HG03135 (cell line): ENCODE data around the gene UBE2I.

Experiments used
- ATAC-seq: cut with Tn5 transposase; IDR thresholded peaks from one replicate; pipeline ENCODE4 v1.9.1; 2021; ENCODE audit warnings: mild to moderate bottlenecking, moderate library complexity; ENCODE audit not compliant: unreplicated experiment

UBE2I gene

DNA sequence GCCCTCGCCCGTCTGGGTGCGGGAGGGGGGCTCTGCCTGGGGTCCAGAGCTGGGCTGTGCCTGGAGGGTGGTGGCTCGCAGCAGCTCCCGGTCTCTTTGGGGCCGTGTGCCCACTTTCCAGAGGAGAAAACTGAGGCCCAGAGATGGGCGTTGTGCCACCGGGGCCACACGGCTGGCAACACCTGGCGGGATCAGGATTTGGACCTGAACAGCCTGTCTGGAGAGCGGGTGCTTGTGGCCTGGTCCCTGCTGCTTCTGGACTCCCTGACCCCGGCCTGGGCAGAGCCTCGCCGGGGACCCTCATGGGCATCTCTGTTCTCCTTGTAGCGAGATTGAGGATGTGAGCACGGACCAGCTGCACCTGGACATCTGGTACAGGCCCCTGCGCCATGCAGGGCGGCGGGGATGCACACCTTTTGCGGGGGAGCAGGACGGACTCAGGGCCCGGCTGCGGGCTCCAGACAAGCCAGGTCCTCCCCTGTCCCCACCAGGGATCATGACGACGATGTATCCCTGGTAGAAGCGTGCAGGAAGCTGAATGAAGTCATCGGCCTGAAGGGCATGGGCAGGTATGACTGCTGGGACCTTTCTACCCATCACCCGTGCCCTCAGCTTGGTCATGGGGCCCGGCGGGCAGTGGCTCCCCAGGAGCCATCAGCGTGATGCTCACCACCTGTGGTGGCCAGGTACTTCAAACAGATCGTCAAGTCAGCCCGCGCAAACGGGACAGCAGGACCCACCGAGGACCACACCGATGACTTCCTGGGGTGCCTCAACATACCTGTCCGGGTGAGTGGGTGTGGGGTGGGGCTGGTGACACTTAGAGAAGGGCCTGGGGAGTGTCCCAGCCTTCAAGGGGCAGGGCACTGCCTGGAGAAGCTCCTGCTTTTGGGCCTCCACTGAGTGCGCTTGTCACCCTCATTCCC lies 32.3 kb downstream of the UBE2I start:
- no peak for ATAC-seq

DNA sequence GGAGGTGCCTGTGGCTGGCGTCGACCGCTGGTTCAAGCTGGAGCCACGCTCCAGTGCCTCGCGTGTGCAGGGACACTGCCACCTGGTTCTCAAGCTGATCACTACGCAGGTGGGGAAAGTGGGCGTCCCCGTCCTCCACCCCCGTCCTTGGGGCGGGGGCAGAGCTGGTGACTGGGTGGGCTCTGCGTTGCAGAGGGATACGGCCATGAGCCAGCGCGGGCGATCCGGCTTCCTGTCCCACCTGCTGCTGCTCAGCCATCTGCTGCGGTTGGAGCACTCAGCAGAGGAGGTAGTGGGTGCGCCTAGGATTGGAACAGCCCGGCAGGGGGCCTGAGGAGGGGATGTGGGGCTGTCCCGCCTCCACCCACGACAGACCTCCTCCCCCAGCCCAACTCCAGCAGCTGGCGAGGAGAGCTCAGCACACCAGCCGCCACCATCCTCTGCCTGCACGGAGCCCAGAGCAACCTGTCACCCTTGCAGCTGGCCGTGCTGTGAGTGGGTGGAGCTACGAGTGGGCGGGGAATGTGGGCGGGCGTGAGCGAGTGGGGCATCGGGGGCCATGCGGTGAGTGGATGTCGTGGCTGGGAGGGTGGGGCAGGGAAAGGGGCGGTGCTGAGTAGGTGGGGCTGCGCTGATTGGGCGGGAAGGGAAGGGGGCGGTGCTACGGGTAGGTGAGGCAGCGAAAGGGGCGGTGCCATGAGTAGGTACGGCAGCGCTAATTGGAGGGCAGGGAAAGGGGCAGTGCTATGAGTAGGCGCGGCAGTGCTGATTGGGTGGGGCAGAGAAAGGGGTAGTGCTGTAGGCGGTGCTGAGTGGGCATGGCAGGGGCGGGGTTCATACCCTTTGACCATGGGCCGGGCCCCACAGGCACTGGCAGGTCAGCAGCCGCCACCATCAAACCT lies 33.3 kb downstream of the UBE2I start:
- peak; percentile 76 for ATAC-seq

DNA sequence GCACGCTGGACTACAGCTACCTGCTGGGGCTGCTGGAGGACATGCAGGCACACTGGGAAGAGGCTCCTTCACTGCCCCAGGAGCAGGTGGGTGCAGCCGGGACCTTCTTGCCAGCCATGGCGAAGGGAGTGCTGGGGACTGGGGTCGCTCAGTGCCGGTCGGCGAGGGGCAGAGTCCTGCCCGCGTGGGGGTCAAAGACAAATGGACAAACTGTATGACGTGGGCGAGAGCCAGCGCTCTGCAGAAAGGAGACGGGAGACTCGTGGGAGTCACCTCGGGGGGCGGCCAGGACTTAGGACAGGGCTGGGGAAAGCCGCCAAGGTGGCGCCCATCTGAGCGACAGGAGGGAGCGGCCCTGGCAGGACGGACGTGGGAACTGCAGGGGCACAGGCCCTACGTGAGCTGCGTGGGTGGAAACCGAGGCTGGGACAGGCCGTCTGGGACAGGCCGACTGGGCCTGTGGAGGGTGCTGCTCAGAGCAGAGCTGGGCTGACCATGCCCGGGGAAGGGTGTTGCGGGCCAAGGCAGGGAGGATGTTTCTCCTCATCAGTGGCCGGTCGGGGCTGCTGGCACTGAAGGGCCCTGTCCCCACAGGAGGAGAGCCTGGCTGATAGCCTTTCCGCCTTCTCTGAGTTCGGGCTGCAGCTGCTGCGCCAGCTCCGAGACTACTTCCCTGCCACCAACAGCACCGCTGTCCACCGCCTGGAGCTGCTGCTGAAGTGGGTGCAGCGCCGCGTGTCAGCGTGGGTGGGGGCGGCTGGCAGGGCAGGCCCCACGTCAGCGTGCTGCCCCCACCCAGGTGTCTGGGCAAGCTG lies 34.2 kb downstream of the UBE2I start:
- ATAC-seq = no peak

DNA sequence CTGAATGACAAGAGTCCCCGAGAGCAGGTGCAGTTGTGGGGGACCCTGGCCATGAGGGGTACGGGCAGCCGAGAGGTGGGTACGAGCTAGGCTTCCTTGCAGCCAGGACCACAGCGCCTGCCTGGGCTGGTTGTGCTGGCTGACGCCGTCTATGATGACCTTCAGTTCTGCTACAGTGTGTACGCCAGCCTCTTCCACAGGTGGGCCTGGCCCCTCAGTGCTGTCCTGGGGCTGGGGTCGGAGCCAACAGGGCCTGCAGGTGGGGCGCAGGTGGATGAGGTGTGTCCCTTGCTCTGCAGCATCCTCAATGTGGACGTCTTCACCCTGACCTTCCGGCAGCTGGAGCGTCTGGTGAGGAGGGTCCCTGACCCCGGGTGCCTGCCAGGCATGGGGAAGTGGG lies 35.1 kb downstream of the UBE2I start:
- no peak for ATAC-seq

DNA sequence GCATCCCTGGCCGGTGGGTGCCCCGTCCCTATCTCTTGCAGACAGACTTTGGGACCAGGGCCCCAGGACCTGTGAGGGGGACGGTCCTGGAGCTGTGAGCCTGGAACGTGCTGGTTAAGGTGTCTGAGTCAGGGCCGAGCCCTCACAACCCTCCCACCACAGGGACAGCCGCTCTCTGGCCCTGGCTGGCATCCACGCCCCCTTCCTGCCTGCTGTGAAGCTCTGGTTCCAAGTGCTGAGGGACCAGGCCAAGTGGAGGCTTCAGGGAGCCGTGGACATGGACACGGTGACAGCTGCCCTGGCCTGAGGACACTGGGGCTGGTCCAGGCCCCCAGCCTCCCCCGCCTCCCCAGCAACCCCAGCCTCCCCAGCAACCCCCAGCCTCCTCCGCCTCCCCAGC lies 35.7 kb downstream of the UBE2I start:
- no peak for ATAC-seq

DNA sequence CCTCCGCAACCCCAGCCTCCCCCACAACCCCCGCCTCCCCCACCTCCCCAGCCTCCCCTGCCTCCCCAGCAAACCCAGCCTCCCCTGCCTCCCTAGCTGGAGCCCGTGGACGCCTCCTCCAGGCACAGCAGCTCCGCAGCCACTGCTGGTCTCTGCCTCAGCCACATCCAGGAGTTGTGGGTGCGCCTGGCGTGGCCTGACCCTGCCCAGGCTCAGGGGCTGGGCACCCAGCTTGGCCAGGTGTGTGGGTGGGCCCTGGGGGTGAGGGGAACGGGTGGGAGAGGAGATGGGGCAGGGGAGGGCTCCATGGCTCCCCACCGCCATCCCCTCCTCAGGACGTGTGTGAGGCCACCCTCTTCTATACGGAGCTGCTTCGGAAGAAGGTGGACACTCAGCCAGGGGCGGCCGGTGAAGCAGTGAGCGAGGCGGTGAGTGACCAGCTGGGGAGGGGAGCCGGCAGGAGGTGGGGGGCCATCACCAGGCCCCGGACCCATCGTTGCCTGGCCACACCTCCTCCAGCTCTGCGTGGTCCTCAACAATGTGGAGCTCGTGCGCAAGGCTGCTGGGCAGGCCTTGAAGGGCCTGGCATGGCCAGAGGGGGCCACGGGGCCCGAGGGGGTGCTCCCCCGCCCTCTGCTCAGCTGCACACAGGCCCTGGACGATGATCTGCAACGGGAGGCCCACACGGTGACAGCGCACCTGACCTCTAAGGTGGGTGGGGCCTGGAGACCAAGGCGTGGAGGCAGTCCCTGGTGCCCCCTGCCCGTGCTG lies 36.4 kb downstream of the UBE2I start:
- no peak for ATAC-seq

DNA sequence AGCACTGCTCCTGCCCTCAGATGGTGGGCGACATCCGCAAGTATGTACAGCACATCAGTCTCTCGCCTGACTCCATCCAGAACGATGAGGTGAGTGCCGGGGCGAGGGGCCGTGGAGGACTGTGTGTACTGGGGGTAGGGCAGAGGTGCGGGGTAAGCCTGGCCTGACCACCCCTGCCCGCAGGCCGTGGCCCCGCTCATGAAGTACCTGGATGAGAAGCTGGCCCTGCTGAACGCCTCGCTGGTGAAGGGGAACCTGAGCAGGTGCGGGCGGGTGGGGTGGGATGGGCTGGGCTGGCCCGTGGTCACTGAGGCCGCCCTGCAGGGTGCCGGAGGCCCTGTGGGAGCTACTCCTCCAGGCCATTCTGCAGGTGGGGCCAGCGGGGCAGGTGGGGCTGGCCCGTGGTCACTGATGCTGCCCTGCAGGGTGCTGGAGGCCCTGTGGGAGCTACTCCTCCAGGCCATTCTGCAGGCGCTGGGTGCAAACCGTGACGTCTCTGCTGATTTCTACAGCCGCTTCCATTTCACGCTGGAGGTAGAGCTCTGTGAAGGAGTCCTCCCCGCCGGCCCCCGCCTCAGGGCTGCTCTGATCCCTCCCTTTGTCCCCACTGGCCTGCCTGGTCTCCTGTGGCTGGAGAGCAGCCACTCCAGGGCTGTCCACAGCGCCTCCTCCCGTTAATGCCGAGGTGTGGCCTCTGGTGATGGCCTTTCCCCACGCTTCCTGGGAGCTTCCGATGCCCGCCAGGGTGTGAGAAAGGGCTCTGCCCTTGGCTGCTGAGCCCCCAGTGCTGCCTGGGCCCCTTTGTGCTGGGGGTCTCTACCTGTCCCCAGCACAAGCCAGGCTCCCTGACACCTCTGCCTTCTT lies 37.2 kb downstream of the UBE2I start:
- ATAC-seq = no peak

DNA sequence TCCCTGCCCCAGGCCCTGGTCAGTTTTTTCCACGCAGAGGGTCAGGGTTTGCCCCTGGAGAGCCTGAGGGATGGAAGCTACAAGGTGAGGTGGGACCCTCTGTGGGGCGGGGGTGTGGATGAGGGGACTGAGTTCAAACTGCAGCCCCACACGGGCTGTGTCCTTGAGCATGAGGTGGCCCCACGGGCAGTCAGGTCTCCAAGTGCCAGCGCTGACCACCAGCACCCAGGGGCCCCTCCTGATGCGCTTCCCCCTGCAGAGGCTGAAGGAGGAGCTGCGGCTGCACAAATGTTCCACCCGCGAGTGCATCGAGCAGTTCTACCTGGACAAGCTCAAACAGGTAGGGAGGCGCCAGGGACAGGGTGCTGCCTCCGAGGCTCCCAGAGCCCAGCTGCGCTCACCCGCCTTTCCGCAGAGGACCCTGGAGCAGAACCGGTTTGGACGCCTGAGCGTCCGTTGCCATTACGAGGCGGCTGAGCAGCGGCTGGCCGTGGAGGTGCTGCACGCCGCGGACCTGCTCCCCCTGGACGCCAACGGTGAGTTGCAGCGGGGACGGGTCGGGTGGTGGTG lies 37.9 kb downstream of the UBE2I start:
- ATAC-seq = no peak

DNA sequence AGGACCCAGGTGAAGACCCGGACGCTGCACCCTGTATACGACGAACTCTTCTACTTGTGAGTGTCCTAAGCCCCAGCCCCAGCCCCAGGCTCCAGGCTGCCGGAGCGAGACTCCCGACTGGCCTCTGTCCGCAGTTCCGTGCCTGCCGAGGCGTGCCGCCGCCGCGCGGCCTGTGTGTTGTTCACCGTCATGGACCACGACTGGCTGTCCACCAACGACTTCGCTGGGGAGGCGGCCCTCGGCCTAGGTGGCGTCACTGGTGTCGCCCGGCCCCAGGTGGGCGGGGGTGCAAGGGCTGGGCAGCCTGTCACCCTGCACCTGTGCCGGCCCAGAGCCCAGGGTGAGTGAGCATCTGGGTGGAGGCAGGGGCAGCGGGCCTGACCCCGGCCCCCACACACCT lies 38.5 kb downstream of the UBE2I start:
- ATAC-seq = no peak

DNA sequence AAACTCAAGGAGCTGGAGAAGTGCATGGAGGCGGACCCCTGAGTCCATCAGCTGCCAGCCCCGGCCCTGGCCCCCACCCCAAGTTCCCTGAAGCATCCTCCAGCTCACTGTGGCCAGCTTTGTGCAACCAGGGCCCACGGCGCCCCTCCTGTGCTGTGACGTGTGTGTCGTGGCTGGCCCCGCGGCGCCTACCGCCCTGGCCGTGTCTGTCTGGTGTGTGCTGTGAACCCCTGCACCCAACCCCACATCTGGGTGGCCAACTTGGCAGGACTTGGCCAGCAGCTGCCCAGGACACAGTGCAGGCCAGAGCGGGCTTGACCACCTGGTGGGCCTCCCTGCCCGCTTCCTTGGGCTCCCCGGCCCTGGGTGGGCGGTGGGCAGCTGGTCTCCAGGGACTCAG lies 39.0 kb downstream of the UBE2I start:
- ATAC-seq = no peak

DNA sequence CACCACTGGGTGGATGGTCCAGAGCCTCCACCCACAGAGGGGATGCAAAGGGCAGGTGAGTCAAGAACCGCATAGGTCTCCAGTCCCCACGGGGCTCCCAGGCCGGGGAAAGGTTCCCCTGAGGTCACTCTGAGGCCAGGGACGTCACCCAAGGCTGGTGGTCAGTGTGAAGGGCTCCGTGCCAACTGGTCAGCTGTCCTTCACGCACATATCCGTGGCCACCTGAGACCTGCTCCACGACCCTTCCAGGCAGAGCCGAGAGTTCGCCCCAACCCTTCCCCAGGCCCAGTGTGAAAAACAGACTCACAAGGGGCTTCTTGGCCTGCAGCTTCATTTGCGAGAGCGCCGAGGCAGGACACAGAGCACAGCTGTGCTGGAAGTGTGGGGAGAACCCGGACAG lies 39.5 kb downstream of the UBE2I start:
- ATAC-seq = no peak

DNA sequence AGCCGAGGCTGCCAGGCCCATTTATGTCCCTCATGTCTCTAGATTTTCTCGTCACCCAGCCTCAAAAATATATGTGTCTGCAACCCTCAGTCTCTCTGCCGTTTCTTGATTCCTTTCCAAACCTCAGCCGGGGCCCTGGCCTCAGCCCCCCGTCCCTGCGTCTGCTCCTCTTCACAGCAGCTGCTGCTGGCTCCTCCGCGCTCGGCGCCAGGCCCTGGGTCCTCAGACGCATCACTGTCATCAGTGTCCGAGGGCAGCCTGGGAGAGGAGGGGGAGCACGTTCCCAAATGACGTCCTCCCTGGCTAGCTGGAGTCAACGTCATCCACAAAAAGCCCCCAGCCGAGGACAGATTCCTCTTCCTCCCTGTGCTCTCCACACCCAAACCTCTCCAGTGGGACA lies 39.9 kb downstream of the UBE2I start:
- no peak for ATAC-seq

DNA sequence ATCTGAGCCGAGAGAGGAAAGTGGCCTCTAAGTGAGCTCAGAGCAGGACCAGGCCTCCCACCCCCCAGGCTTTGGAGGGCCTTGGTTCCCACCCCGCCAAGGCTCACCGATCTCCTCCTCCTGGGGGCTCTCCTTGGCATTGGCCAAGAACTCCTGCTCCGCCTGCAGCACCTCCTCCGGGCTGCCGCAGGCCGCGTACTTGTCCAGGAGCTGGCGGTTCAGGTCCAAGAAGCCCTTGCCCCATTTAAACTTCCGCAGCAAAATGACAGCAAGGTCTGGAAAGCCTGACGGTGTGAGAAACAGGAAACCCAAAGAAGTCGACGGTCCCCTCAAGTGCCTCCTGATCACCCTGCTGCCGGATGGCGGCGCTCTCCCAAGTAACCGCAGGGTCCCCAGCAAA lies 40.5 kb downstream of the UBE2I start:
- no peak for ATAC-seq

DNA sequence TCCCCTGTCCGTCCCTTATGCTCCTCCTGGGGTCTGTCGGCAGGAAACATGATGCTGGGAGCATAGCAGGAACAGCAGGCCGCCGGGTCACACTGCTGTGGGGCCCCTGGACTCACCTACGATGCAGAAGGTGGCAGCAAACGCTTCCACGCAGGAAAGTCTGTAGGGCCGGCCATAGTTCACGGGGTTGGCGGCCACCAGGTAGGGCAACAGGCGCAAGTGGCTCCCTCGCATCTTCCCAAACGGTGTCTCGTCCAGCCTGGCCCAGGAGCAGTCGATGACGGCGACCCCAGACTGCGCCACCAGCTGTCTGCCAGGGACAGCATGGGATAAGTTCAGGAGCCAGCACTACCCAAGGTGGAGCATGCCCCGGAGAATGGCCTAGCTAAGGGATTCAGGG lies 41.3 kb downstream of the UBE2I start:
- ATAC-seq = no peak

DNA sequence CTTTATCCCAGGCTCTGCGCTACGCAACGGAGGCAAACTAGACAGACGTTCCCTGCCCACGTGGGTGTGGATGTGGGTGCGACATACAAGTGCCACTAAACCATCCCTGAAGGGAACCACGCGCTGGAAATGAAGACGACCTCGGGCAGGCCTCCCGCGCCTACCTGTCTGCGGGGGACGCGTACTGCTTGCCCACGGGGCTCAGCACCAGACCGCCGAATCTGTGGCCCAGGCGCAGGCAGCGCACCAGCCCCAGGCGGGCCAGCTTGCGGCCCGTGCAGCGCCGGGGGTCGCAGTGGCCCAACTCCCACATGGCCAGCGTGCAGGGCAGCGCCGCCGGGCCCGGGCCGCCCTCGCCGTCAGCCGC lies 41.8 kb downstream of the UBE2I start:
- peak; percentile 10 for ATAC-seq

DNA sequence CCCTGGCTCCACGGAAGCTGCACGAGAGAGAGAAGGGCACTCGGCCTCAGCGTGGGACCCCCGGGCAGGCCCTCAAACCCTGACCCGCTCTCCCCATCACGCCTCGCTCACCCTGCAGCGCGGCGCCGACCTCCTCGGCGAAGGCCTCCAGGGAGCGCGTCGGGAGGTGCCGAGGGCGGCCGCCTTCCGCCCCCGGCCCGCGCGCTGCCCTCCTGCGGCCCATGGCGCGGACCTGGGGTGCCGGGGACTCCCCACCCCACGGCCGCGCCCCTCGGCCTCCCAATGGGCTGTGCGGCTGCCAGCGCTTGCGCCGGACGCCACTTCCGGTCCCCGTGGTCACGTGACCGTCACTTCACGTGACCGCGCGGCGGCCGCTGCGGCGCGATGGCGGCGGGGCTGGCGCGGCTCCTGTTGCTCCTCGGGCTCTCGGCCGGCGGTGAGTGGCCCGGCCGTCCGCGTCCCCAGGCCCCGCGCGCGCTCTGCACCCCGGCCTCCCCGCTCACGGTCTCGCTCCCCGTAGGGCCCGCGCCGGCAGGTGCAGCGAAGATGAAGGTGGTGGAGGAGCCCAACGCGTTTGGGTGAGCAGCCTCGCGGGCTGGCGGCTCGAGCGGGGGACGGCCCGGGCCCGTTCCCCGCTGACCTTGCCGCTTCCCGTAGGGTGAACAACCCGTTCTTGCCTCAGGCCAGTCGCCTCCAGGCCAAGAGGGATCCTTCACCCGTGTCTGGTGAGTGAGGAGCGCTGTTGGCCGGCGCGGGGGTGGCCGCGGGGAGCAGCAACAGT lies 42.3 kb downstream of the UBE2I start, which contains the start of the genes GNPTG and TSR3:
GNPTG (plus strand) TSS at position 350 of the 781 bp plus-strand sequence; CDS start at position 385, 35 bp downstream.
TSR3 (minus strand) TSS at position 297 of the 781 bp plus-strand sequence; CDS start at position 223, 74 bp downstream.
- ATAC-seq = peak; percentile 72

DNA sequence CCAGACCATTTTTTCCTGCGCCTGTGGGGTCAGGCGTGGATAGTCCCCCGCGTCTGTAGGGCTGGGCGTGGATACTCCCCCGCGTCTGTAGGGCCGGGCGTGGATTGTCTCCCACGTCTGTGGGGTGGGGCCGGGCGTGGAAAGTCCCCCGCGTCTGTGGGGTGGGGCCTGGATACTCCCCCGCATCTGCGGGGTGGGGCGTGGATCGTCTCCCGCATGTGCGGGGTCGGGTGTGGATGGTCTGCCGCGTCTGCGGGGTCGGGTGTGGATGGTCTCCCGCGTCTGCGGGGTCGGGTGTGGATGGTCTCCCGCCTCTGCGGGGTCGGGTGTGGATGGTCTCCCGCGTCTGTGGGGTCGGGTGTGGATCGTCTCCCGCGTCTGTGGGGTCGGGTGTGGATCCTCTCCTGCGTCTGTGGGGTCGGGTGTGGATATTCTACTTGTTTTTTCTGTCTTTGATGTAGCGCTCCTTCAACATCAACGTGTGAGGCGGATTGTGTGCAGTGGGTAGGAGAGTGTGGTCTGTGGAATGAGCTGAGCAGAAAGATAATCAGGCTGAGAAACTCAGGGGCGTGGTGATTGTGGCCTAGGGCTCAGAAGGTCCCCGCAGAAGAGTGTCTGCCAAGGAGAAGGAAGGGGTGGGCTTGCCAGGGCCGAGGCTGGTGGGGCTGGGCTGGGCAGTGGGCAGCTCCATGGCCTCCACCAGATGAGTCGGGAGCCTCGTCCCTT lies 45.5 kb downstream of the UBE2I start:
- ATAC-seq = no peak
